Gastrocnemius medialis (tissue), 4 donors: ENCODE results near the gene GNAS-AS1.

Experiments
- CTCF ChIP-seq, 5 experiments: fragments of 450-650 bp in 3 of 5; fragments of 200-600 bp in 2 of 5; sonication (generic) in 2 of 5; IDR thresholded peaks in 4 of 5; conservative IDR thresholded peaks in 1 of 5; 1 replicate in 4 of 5; 2 replicates in 1 of 5; pipeline ENCODE4 v1.5.1; 2016 to 2019; ENCODE audit warnings: antibody characterized with exemption in 5 of 5, mild to moderate bottlenecking in 3 of 5, moderate library complexity in 3 of 5
- POLR2A ChIP-seq, 2 donors: fragments of 450-650 bp; IDR thresholded peaks; one replicate each; pipeline ENCODE4 v1.6.1; 2017; ENCODE audit warnings: antibody characterized with exemption in 2 of 2, mild to moderate bottlenecking in 2 of 2, moderate library complexity in 2 of 2

DNA sequence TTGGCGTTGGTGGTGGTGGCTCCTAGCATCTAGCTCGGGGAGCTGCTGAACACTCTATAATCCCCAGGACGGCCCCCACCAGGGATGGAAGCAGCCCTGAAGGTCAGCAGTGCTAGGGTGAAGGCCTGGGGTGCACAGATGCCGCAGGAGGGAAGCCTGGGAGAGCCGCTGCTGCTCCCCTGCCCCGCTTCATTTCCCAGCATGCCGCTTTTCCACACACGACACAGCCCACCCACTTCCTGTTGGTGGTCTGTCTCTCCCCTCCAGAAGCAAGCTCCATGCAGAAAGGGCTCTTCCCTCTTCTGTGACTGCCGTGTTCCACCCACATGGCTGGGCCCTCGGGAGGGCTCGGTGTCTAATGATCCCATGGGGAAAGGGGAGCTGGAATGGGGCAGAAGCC, 35.3 kb downstream of the GNAS-AS1 start:
- TF ChIP-seq CTCF (IDR thresholded peaks at IDR 0.05 in 4 of 5, conservative IDR thresholded peaks at IDR 0.05 in 1 of 5) (no peak), POLR2A (IDR thresholded peaks at IDR 0.05) (no peak)
